Pancreas (tissue), 10 donors: ENCODE results near the gene EBF3. TPM values are rescaled to one million over a fixed set of nuclear protein-coding genes. Genes with fewer than 3 reads are reported as not detected.

Experiments used
- ATAC-seq, 4 donors: fragments of 200-7000 bp; cut with Tn5 transposase; one replicate each; pipeline versions ENCODE4 v1.8.0 to v1.9.1; 2020; ENCODE audit warnings: mild to moderate bottlenecking in 4 of 4, moderate library complexity in 4 of 4
- DNase-seq, 6 donors: peaks; one replicate each; pipeline ENCODE4 v3.0.0-alpha.2; 2020
- FAIRE-seq: peaks from 2 replicates; lab custom pipeline; 2012; peaks lifted over from hg19 to GRCh38; lab: Jason Lieb, UNC
- H3K27ac ChIP-seq, 4 donors: fragments of 200-600 bp; sonication (generic); 1 replicate in 3 of 4; 2 replicates in 1 of 4; pipeline versions ENCODE4 v1.5.0 to v1.8.0; 2020
- H3K27me3 ChIP-seq, 4 donors: fragments of 200-600 bp; one replicate each; pipeline ENCODE4 v1.8.0; 2021
- H3K36me3 ChIP-seq, 3 donors: fragments of 200-600 bp; sonication (generic) in 1 of 3; one replicate each; pipeline versions ENCODE4 v1.5.0 to v1.8.0; 2020 to 2021
- H3K4me1 ChIP-seq, 3 donors: fragments of 200-600 bp; one replicate each; pipeline ENCODE4 v1.8.0; 2021
- H3K4me3 ChIP-seq, 4 donors: fragments of 200-600 bp; sonication (generic) in 2 of 4; one replicate each; pipeline versions ENCODE4 v1.5.0 to v1.8.0; 2020 to 2021
- H3K9me3 ChIP-seq, 4 donors: fragments of 200-600 bp; one replicate each; pipeline ENCODE4 v1.8.0; 2021
- CTCF ChIP-seq, 4 donors: fragments of 200-600 bp; sonication (generic) in 3 of 4; IDR thresholded peaks; one replicate each; pipeline versions ENCODE4 v1.5.0 to v1.8.0; 2021; ENCODE audit warnings: antibody characterized with exemption in 4 of 4
- WGBS, 2 donors: extraction: QIAGEN DNeasy Blood & Tissue Kit; methylation state at CpG; one replicate each; pipeline ENCODE4 v1.1.7; 2013; 5-methylcytosine and 5-hydroxymethylcytosine counted together
- intact Hi-C, 3 donors: fragments of 100-400 bp; cut with DNase I; formaldehyde crosslinking; loops; one replicate each; pipeline versions ENCODE4 v1.11.1 to v1.14.2; 2022
- polyA plus RNA-seq, 2 donors: library from polyadenylated mRNA; stranded (reverse); fragments of 200-250 nt; gene quantifications; one replicate each; pipeline ENCODE4 v1.2.3, GENCODE V29; 2013
- total RNA-seq, 6 donors: library from RNA; stranded (reverse); fragmentation: NEBNext Ultra II Directional in 4 of 6; extraction: Animal tissue kit (Norgen Biotek cat#: 25700) in 4 of 6; gene quantifications; one replicate each; pipeline versions ENCODE4 v1.2.1 to v1.2.4, GENCODE V29; 2021 to 2023
- donor health status: healthy with polysubstance abuse.
- donor health status: DM: no; HTN: no; CAD: no; lungs with moderate emphysema.
- donor health status: DM: no; HTN: no; CAD: no.
- donor health status: control.
- donor health status: control.
- donor health status: Bipolar disorder and iron deficiency.
- donor health status: DM: yes; HTN: yes; CAD: no.
- donor health status: DM: no; HTN: no; CAD: no.
- donor health status: DM: no; HTN: no; CAD: no.
- donor health status: DM: yes; HTN: yes; CAD: no.

EBF3 gene
- total and polyA plus RNA-seq, 8 donors = 0.47 to 1.5 (median 1.1) TPM

- Histone ChIP-seq H3K27ac (no peak overlapping the region), H3K4me1 (no peaks in the 10 kb centered on the region), H3K27me3 (peaks cover 0 to 7% (median 1%) of the 10 kb centered on the region in 4 donors), H3K9me3 (no peaks in the 10 kb centered on the region), H3K4me3 (no peak overlapping the region), H3K36me3 (no peaks in the 10 kb centered on the region)
- intact Hi-C loops = no loop called here
- FAIRE-seq = no peak
- WGBS, 2 donors = 31 to 46% methylated on average over 15 to 22 of the region's 22 CpGs
- peak; percentile 33 to 64 (median 42) for TF ChIP-seq CTCF (IDR thresholded peaks at IDR 0.05)
- ATAC-seq = peak in 3 of 4 donors; percentile 74 to 80 (median 79)
- peak in 5 of 6 donors; percentile 27 to 83 (median 47) for DNase-seq
These were observed 75.1 kb downstream of the EBF3 start for GRCh38 chr10:129888784-129889616.

GRCh38 chr10:129887986-129888783 is 75.9 kb downstream of the EBF3 start:
- FAIRE-seq (no peak), DNase-seq (no peak), ATAC-seq (no peak)
- no peak overlapping the region for H3K4me3 ChIP-seq
- intact Hi-C loops = no loop called here
- H3K27ac ChIP-seq = no peak overlapping the region
- no peaks in the 10 kb centered on the region for H3K36me3 ChIP-seq
- H3K27me3 ChIP-seq = peaks cover 0 to 3% (median 3%) of the 10 kb centered on the region in 4 donors
- no peak for TF ChIP-seq CTCF (IDR thresholded peaks at IDR 0.05)
- H3K4me1 ChIP-seq = no peaks in the 10 kb centered on the region
- no peaks in the 10 kb centered on the region for H3K9me3 ChIP-seq
- WGBS, 2 donors = 87 to 94% methylated on average over 35 of the region's 35 CpGs

GRCh38 chr10:129887381-129887905 is 76.6 kb downstream of the EBF3 start:
- no peak for DNase-seq
- FAIRE-seq = no peak
- ATAC-seq = no peak
- TF ChIP-seq CTCF (IDR thresholded peaks at IDR 0.05) = no peak
- Histone ChIP-seq H3K36me3 (no peaks in the 10 kb centered on the region), H3K9me3 (no peaks in the 10 kb centered on the region), H3K4me1 (no peaks in the 10 kb centered on the region), H3K27me3 (peaks cover 0 to 5% (median 3%) of the 10 kb centered on the region in 4 donors), H3K27ac (no peak overlapping the region), H3K4me3 (no peak overlapping the region)
- 83 to 85% methylated on average over 13 of the region's 13 CpGs for WGBS, 2 donors
- intact Hi-C loops = no loop called here

GRCh38 chr10:129886263-129886662 is 77.8 kb downstream of the EBF3 start:
- Histone ChIP-seq H3K27me3 (peaks cover 0 to 5% (median 2%) of the 10 kb centered on the region in 4 donors), H3K4me3 (no peak overlapping the region), H3K36me3 (no peaks in the 10 kb centered on the region), H3K9me3 (no peaks in the 10 kb centered on the region), H3K27ac (no peak overlapping the region), H3K4me1 (no peaks in the 10 kb centered on the region)
- intact Hi-C loops = no loop called here
- ATAC-seq (no peak), FAIRE-seq (no peak), DNase-seq (no peak)
- no peak for TF ChIP-seq CTCF (IDR thresholded peaks at IDR 0.05)
- 37 to 43% methylated on average over 9 of the region's 9 CpGs for WGBS, 2 donors
